ENCODE measurements around the gene DGKD.

The DGKD gene

DNA sequence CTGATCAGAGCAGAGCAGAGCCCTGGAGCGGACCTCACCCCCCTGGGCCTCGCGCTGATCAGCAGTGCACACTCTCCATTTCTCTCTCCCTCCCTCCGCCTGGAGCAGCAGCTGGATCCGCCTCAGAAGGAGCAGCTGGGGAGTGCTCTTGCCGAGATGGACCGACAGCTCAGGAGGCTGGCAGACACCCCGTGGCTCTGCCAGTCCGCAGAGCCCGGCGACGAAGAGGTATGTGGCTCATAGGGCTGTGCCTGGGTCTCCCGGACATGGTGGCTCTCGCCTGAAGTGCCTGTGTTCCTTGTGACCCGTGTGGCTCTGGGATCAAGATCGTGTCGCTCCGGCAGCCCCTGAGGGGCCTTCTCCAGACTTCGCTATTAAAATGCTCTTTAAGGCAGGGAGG, 109.8 kb downstream of the DGKD start:
- Histone ChIP-seq H3K9me2 (replicated peaks; ENCODE audit: insufficient read depth, low read length) (no peaks in the 10 kb centered on the region), H3K79me2 (ENCODE audit: insufficient read depth, low read length) (no peaks in the 10 kb centered on the region), H3K4me3 (ENCODE audit: insufficient read depth, low read length, poor library complexity, severe bottlenecking) (no peak overlapping the region), H3K36me3 (ENCODE audit: low read length) (no peaks in the 10 kb centered on the region), H3K9ac (ENCODE audit: low read length) (no peak overlapping the region), H2AFZ (ENCODE audit: low read depth, low read length, severe bottlenecking) (no peak overlapping the region), H4K20me1 (ENCODE audit: low read depth, low read length) (no peaks in the 10 kb centered on the region), H3K27ac (ENCODE audit: low read depth, low read length) (no peak overlapping the region), H3K27me3 (ENCODE audit: low read length) (no peaks in the 10 kb centered on the region), H3F3A (ENCODE audit: insufficient read depth) (no peaks in the 10 kb centered on the region; the same call in 1 of the 2 replicates), H3K9me3 (ENCODE audit: insufficient read depth, low read length) (no peaks in the 10 kb centered on the region), H3K4me2 (ENCODE audit: low read depth, low read length, poor library complexity, severe bottlenecking) (no peak overlapping the region)
- TF ChIP-seq, protein P1, sequence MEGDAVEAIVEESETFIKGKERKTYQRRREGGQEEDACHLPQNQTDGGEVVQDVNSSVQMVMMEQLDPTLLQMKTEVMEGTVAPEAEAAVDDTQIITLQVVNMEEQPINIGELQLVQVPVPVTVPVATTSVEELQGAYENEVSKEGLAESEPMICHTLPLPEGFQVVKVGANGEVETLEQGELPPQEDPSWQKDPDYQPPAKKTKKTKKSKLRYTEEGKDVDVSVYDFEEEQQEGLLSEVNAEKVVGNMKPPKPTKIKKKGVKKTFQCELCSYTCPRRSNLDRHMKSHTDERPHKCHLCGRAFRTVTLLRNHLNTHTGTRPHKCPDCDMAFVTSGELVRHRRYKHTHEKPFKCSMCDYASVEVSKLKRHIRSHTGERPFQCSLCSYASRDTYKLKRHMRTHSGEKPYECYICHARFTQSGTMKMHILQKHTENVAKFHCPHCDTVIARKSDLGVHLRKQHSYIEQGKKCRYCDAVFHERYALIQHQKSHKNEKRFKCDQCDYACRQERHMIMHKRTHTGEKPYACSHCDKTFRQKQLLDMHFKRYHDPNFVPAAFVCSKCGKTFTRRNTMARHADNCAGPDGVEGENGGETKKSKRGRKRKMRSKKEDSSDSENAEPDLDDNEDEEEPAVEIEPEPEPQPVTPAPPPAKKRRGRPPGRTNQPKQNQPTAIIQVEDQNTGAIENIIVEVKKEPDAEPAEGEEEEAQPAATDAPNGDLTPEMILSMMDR (IDR thresholded peaks at IDR 0.05; ENCODE audit: insufficient read depth, low read length, poor library complexity, severe bottlenecking), result no peak
- TF ChIP-seq EZH2phosphoT487 (conservative IDR thresholded peaks at IDR 0.05; ENCODE audit: low read length), result no peak

- Histone ChIP-seq H3K4me2 (ENCODE audit: low read depth, low read length, poor library complexity, severe bottlenecking) (no peak overlapping the region), H3F3A (ENCODE audit: insufficient read depth) (no peaks in the 10 kb centered on the region; the same call in 1 of the 2 replicates), H2AFZ (ENCODE audit: low read depth, low read length, severe bottlenecking) (no peak overlapping the region), H3K27me3 (ENCODE audit: low read length) (no peaks in the 10 kb centered on the region), H3K36me3 (ENCODE audit: low read length) (no peaks in the 10 kb centered on the region), H3K9me3 (ENCODE audit: insufficient read depth, low read length) (no peaks in the 10 kb centered on the region), H3K79me2 (ENCODE audit: insufficient read depth, low read length) (no peaks in the 10 kb centered on the region), H3K27ac (ENCODE audit: low read depth, low read length) (no peak overlapping the region), H3K4me3 (ENCODE audit: insufficient read depth, low read length, poor library complexity, severe bottlenecking) (no peak overlapping the region), H3K9me2 (replicated peaks; ENCODE audit: insufficient read depth, low read length) (no peaks in the 10 kb centered on the region), H4K20me1 (ENCODE audit: low read depth, low read length) (no peaks in the 10 kb centered on the region), H3K9ac (ENCODE audit: low read length) (no peak overlapping the region)
- TF ChIP-seq EZH2phosphoT487 (conservative IDR thresholded peaks at IDR 0.05; ENCODE audit: low read length), result no peak
- TF ChIP-seq, protein P1 (IDR thresholded peaks at IDR 0.05; ENCODE audit: insufficient read depth, low read length, poor library complexity, severe bottlenecking), result no peak
Observed at GRCh38 chr2:233464531-233465240, 110.4 kb downstream of the DGKD start.

GRCh38 chr2:233466991-233467603, 112.8 kb downstream of the DGKD start:
- Histone ChIP-seq H3F3A (ENCODE audit: insufficient read depth) (no peaks in the 10 kb centered on the region; the same call in 1 of the 2 replicates), H3K4me3 (ENCODE audit: insufficient read depth, low read length, poor library complexity, severe bottlenecking) (no peak overlapping the region), H4K20me1 (ENCODE audit: low read depth, low read length) (no peaks in the 10 kb centered on the region), H2AFZ (ENCODE audit: low read depth, low read length, severe bottlenecking) (no peak overlapping the region), H3K4me2 (ENCODE audit: low read depth, low read length, poor library complexity, severe bottlenecking) (no peak overlapping the region), H3K27ac (ENCODE audit: low read depth, low read length) (no peak overlapping the region), H3K36me3 (ENCODE audit: low read length) (no peaks in the 10 kb centered on the region), H3K9ac (ENCODE audit: low read length) (no peak overlapping the region), H3K79me2 (ENCODE audit: insufficient read depth, low read length) (no peaks in the 10 kb centered on the region), H3K9me3 (ENCODE audit: insufficient read depth, low read length) (no peaks in the 10 kb centered on the region), H3K9me2 (replicated peaks; ENCODE audit: insufficient read depth, low read length) (no peaks in the 10 kb centered on the region), H3K27me3 (ENCODE audit: low read length) (no peaks in the 10 kb centered on the region)
- no peak for TF ChIP-seq EZH2phosphoT487 (conservative IDR thresholded peaks at IDR 0.05; ENCODE audit: low read length)
- TF ChIP-seq, protein P1 (IDR thresholded peaks at IDR 0.05; ENCODE audit: insufficient read depth, low read length, poor library complexity, severe bottlenecking), result no peak
